BE2C (cell line): ENCODE measurements around the gene DNAJC16.

Experiments used
- DNase-seq: peaks from one replicate; pipeline ENCODE4 v3.0.0-alpha.2; 2020
- H3K27me3 ChIP-seq: fragments of 250-450 bp; sonication (Bioruptor Pico); 2 replicates; pipeline ENCODE4 v1.5.1; 2020; ENCODE audit warnings: mild to moderate bottlenecking
- H3K36me3 ChIP-seq: fragments of 250-450 bp; sonication (Bioruptor Pico); 2 replicates; pipeline ENCODE4 v1.5.1; 2020; ENCODE audit warnings: mild to moderate bottlenecking
- H3K4me1 ChIP-seq: fragments of 250-450 bp; sonication (Bioruptor Pico); 2 replicates; pipeline ENCODE4 v1.5.1; 2020
- H3K4me3 ChIP-seq: 2 replicates; pipeline ENCODE4 v1.5.1; 2011; ENCODE audit warnings: low read depth, low read length
- H3K9me3 ChIP-seq: fragments of 250-450 bp; sonication (Bioruptor Pico); 2 replicates; pipeline ENCODE4 v1.5.1; 2020
- CTCF ChIP-seq: IDR thresholded peaks from 2 replicates; pipeline ENCODE4 v1.5.1; 2012; ENCODE audit warnings: mild to moderate bottlenecking, low read depth, low read length

Gene DNAJC16

DNA sequence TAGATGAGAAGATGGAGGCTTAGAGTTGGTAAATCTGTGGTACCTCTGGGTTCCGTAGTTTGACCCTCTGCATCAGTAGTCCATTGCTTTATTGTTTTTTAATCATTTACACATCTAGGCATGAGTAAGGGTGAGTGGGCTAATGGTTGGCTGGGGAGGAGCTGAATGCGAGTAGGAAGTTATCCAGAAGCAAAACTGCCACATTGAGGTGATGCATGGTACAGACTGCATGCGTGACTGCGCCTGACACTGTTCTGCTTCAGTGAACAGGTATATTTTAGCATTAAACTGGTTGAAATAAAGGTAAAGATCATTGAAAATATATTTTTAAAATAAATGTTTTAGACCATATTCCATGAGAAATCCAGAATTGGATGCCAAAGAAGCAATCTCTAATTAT lies 4.4 kb downstream of the DNAJC16 start:
- no peak overlapping the region for H3K4me3 ChIP-seq
- H3K27me3 ChIP-seq: no peaks in the 10 kb centered on the region
- no peak for TF ChIP-seq CTCF
- DNase-seq: no peak
- H3K4me1 ChIP-seq: no peaks in the 10 kb centered on the region
- H3K36me3 ChIP-seq: no peaks in the 10 kb centered on the region
- no peaks in the 10 kb centered on the region for H3K9me3 ChIP-seq

GRCh38 chr1:15531682-15532081 lies 5.0 kb downstream of the DNAJC16 start:
- Histone ChIP-seq H3K4me1 (no peaks in the 10 kb centered on the region), H3K27me3 (no peaks in the 10 kb centered on the region), H3K36me3 (no peaks in the 10 kb centered on the region), H3K4me3 (no peak overlapping the region), H3K9me3 (no peaks in the 10 kb centered on the region)
- DNase-seq: no peak
- TF ChIP-seq CTCF: no peak

- no peak for TF ChIP-seq CTCF
- H3K4me3 ChIP-seq: no peak overlapping the region
- H3K27me3 ChIP-seq: no peaks in the 10 kb centered on the region
- no peaks in the 10 kb centered on the region for H3K4me1 ChIP-seq
- H3K36me3 ChIP-seq: no peaks in the 10 kb centered on the region
- peak; percentile 11 for DNase-seq
- no peaks in the 10 kb centered on the region for H3K9me3 ChIP-seq
Measured at GRCh38 chr1:15538771-15539170, 12.1 kb downstream of the DNAJC16 start.

DNA sequence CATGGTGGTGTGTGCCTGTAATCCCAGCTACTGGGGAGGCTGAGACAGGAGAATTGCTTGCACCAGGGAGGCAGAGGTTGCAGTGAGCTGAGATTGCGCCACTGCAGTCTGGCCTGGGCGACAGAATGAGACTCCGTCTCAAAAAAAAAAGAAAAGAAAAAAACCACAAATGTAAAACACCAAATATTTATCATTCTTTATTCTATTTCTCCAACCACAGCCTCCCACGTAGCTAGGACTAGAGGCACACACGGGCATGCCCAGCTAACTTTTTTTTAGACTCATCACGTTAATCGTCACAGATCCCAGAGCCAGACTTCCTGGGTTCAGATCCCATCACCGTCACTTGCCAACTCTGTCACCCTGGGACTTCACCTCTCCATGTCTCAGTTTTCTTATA lies 13.5 kb downstream of the DNAJC16 start:
- TF ChIP-seq CTCF: no peak
- DNase-seq: no peak
- Histone ChIP-seq H3K36me3 (no peaks in the 10 kb centered on the region), H3K4me1 (no peaks in the 10 kb centered on the region), H3K4me3 (no peak overlapping the region), H3K27me3 (no peaks in the 10 kb centered on the region), H3K9me3 (no peaks in the 10 kb centered on the region)

GRCh38 chr1:15541231-15541792 lies 14.7 kb downstream of the DNAJC16 start:
- no peak for TF ChIP-seq CTCF
- no peak for DNase-seq
- no peaks in the 10 kb centered on the region for H3K36me3 ChIP-seq

GRCh38 chr1:15542388-15543250 lies 16.0 kb downstream of the DNAJC16 start:
- no peak overlapping the region for H3K4me3 ChIP-seq
- H3K9me3 ChIP-seq: no peaks in the 10 kb centered on the region
- H3K27me3 ChIP-seq: no peaks in the 10 kb centered on the region
- H3K36me3 ChIP-seq: no peaks in the 10 kb centered on the region
- no peak for DNase-seq
- no peaks in the 10 kb centered on the region for H3K4me1 ChIP-seq
- TF ChIP-seq CTCF: no peak

More at GRCh38 chr1:15541231-15541792, 14.7 kb downstream of the DNAJC16 start:
- Histone ChIP-seq H3K4me3 (no peak overlapping the region), H3K9me3 (no peaks in the 10 kb centered on the region), H3K4me1 (no peaks in the 10 kb centered on the region), H3K27me3 (no peaks in the 10 kb centered on the region)
